ENCODE results near the gene COL1A1. TPM values are rescaled to one million over a fixed set of nuclear protein-coding genes. Genes with fewer than 3 reads are reported as not detected.

The COL1A1 gene
- polyA plus RNA-seq, 3 donors = 412 to 838 (median 505) TPM

- no peak for DNase-seq (ENCODE audit: extremely low read depth in 1 of 11, low read depth in 9 of 11, low spot score in 4 of 11)
Measured at GRCh38 chr17:50181144-50181543, 20.3 kb downstream of the COL1A1 start.

- no peak for DNase-seq (ENCODE audit: extremely low read depth in 1 of 11, low read depth in 9 of 11, low spot score in 4 of 11)
Measured at GRCh38 chr17:50180620-50181019, 20.8 kb downstream of the COL1A1 start.

- DNase-seq (ENCODE audit: extremely low read depth in 1 of 11, low read depth in 9 of 11, low spot score in 4 of 11) = no peak
Measured at GRCh38 chr17:50180111-50180510, 21.3 kb downstream of the COL1A1 start.

GRCh38 chr17:50177983-50178834 lies 23.2 kb downstream of the COL1A1 start:
- DNase-seq (ENCODE audit: extremely low read depth in 1 of 11, low read depth in 9 of 11, low spot score in 4 of 11) = peak in 4 of 11 donors; percentile 42 to 75 (median 58)

GRCh38 chr17:50177476-50177875 lies 24.0 kb downstream of the COL1A1 start:
- DNase-seq (ENCODE audit: extremely low read depth in 1 of 11, low read depth in 9 of 11, low spot score in 4 of 11) = no peak

GRCh38 chr17:50176559-50177357 lies 24.7 kb downstream of the COL1A1 start:
- no peak for DNase-seq (ENCODE audit: extremely low read depth in 1 of 11, low read depth in 9 of 11, low spot score in 4 of 11)

GRCh38 chr17:50175035-50175807 lies 26.2 kb downstream of the COL1A1 start:
- DNase-seq (ENCODE audit: extremely low read depth in 1 of 11, low read depth in 9 of 11, low spot score in 4 of 11) = no peak

GRCh38 chr17:50174444-50174843 lies 27.0 kb downstream of the COL1A1 start:
- no peak for DNase-seq (ENCODE audit: extremely low read depth in 1 of 11, low read depth in 9 of 11, low spot score in 4 of 11)

- peak in 1 of 11 donors; percentile 59 for DNase-seq (ENCODE audit: extremely low read depth in 1 of 11, low read depth in 9 of 11, low spot score in 4 of 11)
Measured at GRCh38 chr17:50173335-50173941, 28.0 kb downstream of the COL1A1 start.

GRCh38 chr17:50172936-50173334 lies 28.5 kb downstream of the COL1A1 start:
- no peak for DNase-seq (ENCODE audit: extremely low read depth in 1 of 11, low read depth in 9 of 11, low spot score in 4 of 11)

- DNase-seq (ENCODE audit: extremely low read depth in 1 of 11, low read depth in 9 of 11, low spot score in 4 of 11) = no peak
Measured at GRCh38 chr17:50172130-50172529, 29.3 kb downstream of the COL1A1 start.

GRCh38 chr17:50171371-50172071 lies 29.9 kb downstream of the COL1A1 start:
- DNase-seq (ENCODE audit: extremely low read depth in 1 of 11, low read depth in 9 of 11, low spot score in 4 of 11) = no peak

- no peak for DNase-seq (ENCODE audit: extremely low read depth in 1 of 11, low read depth in 9 of 11, low spot score in 4 of 11)
Measured at GRCh38 chr17:50170662-50171370, 30.6 kb downstream of the COL1A1 start.

- DNase-seq (ENCODE audit: extremely low read depth in 1 of 11, low read depth in 9 of 11, low spot score in 4 of 11) = no peak
Measured at GRCh38 chr17:50169881-50170459, 31.5 kb downstream of the COL1A1 start.

- peak in 3 of 11 donors; percentile 53 to 65 (median 59) for DNase-seq (ENCODE audit: extremely low read depth in 1 of 11, low read depth in 9 of 11, low spot score in 4 of 11)
Measured at GRCh38 chr17:50169121-50169764, 32.2 kb downstream of the COL1A1 start.

- DNase-seq (ENCODE audit: extremely low read depth in 1 of 11, low read depth in 9 of 11, low spot score in 4 of 11) = no peak
Measured at GRCh38 chr17:50168319-50168718, 33.1 kb downstream of the COL1A1 start.

GRCh38 chr17:50167371-50167770 lies 34.1 kb downstream of the COL1A1 start:
- DNase-seq (ENCODE audit: extremely low read depth in 1 of 11, low read depth in 9 of 11, low spot score in 4 of 11) = no peak
